HepG2 (cell line): ENCODE results near the gene MLYCD. TPM values are rescaled to one million over a fixed set of nuclear protein-coding genes. Genes with fewer than 3 reads are reported as not detected.

Experiments
- ARID3A ChIP-seq: IDR thresholded peaks from 2 replicates; pipeline ENCODE4 v1.6.1; 2012; ENCODE audit warnings: low read depth, low read length, improper control_type of control experiment
- EHMT2 ChIP-seq: fragments of 200-600 bp; sonication (generic); IDR thresholded peaks from 2 replicates; pipeline ENCODE4 v1.7.0; 2017; ENCODE audit warnings: antibody characterized with exemption, low read depth, low read length, borderline replicate concordance
- HNF1A ChIP-seq, 2 experiments: sonication (generic) in 1 of 2; formaldehyde crosslinking in 1 of 2; IDR thresholded peaks; 2 replicates each; pipeline versions ENCODE4 v1.4.0 to v1.6.1; 2016 to 2020; ENCODE audit warnings: borderline replicate concordance in 1 of 2, low read depth in 1 of 2, mild to moderate bottlenecking in 1 of 2, missing genetic modification reagents in 1 of 2
- KDM1A ChIP-seq: IDR thresholded peaks from 2 replicates; pipeline ENCODE4 v1.6.1; 2016; ENCODE audit warnings: missing compliant biosample characterization
- MLLT10 ChIP-seq: sonication (generic); formaldehyde crosslinking; IDR thresholded peaks from 2 replicates; pipeline ENCODE4 v1.4.0; 2020; ENCODE audit warnings: missing genetic modification reagents
- PRDM10 ChIP-seq: sonication (generic); formaldehyde crosslinking; IDR thresholded peaks from 2 replicates; pipeline ENCODE4 v1.4.0; 2020; ENCODE audit warnings: low read depth, missing genetic modification reagents
- SSRP1 ChIP-seq: IDR thresholded peaks from 2 replicates; pipeline ENCODE4 v1.6.1; 2016; ENCODE audit warnings: control low read depth
- STAG1 ChIP-seq: sonication (generic); formaldehyde crosslinking; IDR thresholded peaks from 2 replicates; pipeline ENCODE4 v1.4.0; 2020; ENCODE audit warnings: missing genetic modification reagents
- ZFAT ChIP-seq: sonication (generic); formaldehyde crosslinking; conservative IDR thresholded peaks from 2 replicates; pipeline ENCODE4 v1.8.1; 2023; ENCODE audit warnings: missing genetic modification reagents, inconsistent platforms
- ZNF10 ChIP-seq: sonication (generic); formaldehyde crosslinking; IDR thresholded peaks from 2 replicates; pipeline ENCODE4 v1.4.0; 2020; ENCODE audit warnings: mild to moderate bottlenecking, low read depth, missing genetic modification reagents, borderline replicate concordance
- ZNF276 ChIP-seq: sonication (generic); formaldehyde crosslinking; IDR thresholded peaks from 2 replicates; pipeline ENCODE4 v1.4.0; 2020; ENCODE audit warnings: mild to moderate bottlenecking, low read depth, missing genetic modification reagents
- ZNF547 ChIP-seq: sonication (generic); formaldehyde crosslinking; IDR thresholded peaks from 2 replicates; pipeline ENCODE4 v1.5.1; 2020; ENCODE audit warnings: mild to moderate bottlenecking, missing genetic modification reagents
- polyA plus RNA-seq, 8 experiments: library from polyadenylated mRNA; depleted of rRNA in 3 of 8; stranded (reverse) in 7 of 8; unstranded in 1 of 8; fragments of >200 nt; fragmentation: Illumina TruSeq in 4 of 8; extraction: Trizol in 4 of 8; gene quantifications; 2 replicates each; pipeline versions ENCODE4 v1.2.1 to v1.2.3, GENCODE V29; 2011 to 2016; ENCODE audit warnings: low read depth in 4 of 8, missing spikeins in 1 of 8, mixed read lengths in 1 of 8; ENCODE audit not compliant: insufficient read depth in 1 of 8
- total RNA-seq, 5 experiments: library from RNA; depleted of rRNA; stranded (reverse); fragments of >200 nt; fragmentation: Illumina TruSeq; extraction: Trizol; gene quantifications; 2 replicates each; pipeline ENCODE4 v1.2.3, GENCODE V29; 2016; ENCODE audit warnings: low read depth in 1 of 5

The MLYCD gene
- total and polyA plus RNA-seq, 2 of the 13 experiments (the other 11 are each of a cell fraction or from before 2014, with no cell fraction given), result 1.8 to 4.0 TPM

- TF ChIP-seq HNF1A (IDR thresholded peaks at IDR 0.05; ENCODE audit: low read depth) (no peak; the same call in 1 of the 2 replicates), HNF1A (CRISPR knock-in tag; IDR thresholded peaks at IDR 0.05; ENCODE audit: borderline replicate concordance) (no peak; the same call in 1 of the 2 replicates), EHMT2 (no peak), STAG1 (no peak), PRDM10 (CRISPR knock-in tag) (peak; percentile 58; the same call in 1 of the 2 replicates), ZNF547 (CRISPR knock-in tag) (no peak; the same call in none of the 2 replicates), ZNF276 (CRISPR knock-in tag) (0 out of 2 replicates have a peak, but pooled peaks have one; percentile 34), SSRP1 (CRISPR knock-in tag) (no peak), ZNF10 (CRISPR knock-in tag) (no peak), ARID3A (peak; percentile 50), ZFAT (CRISPR knock-in tag) (no peak), KDM1A (no peak), MLLT10 (CRISPR knock-in tag) (no peak)
These were observed 54.3 kb downstream of the MLYCD start, which contains the start of gene OSGIN1 (continued) for GRCh38 chr16:83952940-83953795.
